Measurements from ENCODE around the gene PLCXD1.
"Not testable (repeated sequence)": the region's sequence is repeated elsewhere in the genome, so short reads cannot be mapped to it uniquely, and the experiment has no call there.

Gene PLCXD1

GRCh38 chrX:292900-293897, 12.0 kb downstream of the PLCXD1 start:
- no peak for DNase-seq

- no peak for DNase-seq
Observed at GRCh38 chrX:295136-295535, 14.0 kb downstream of the PLCXD1 start.

GRCh38 chrX:298993-299392, 17.8 kb downstream of the PLCXD1 start:
- no peak for DNase-seq

- no peak for DNase-seq
Observed at GRCh38 chrX:300334-300733, 19.2 kb downstream of the PLCXD1 start.

- DNase-seq = no peak
Observed at GRCh38 chrX:302975-303374, 21.8 kb downstream of the PLCXD1 start.

- not testable (repeated sequence) for DNase-seq
Observed at GRCh38 chrX:305781-306613, 24.8 kb downstream of the PLCXD1 start.

GRCh38 chrX:306614-307251, 25.6 kb downstream of the PLCXD1 start:
- DNase-seq = not testable (repeated sequence)

- DNase-seq = no peak
Observed at GRCh38 chrX:307261-308111, 26.3 kb downstream of the PLCXD1 start.

GRCh38 chrX:308821-309520, 27.8 kb downstream of the PLCXD1 start:
- no peak for DNase-seq

GRCh38 chrX:310621-311155, 29.5 kb downstream of the PLCXD1 start:
- DNase-seq = no peak

- DNase-seq = no peak
Observed at GRCh38 chrX:311156-312129, 30.3 kb downstream of the PLCXD1 start.

- DNase-seq = no peak
Observed at GRCh38 chrX:312621-313331, 31.6 kb downstream of the PLCXD1 start.

GRCh38 chrX:313546-313945, 32.4 kb downstream of the PLCXD1 start:
- no peak for DNase-seq

GRCh38 chrX:314049-314448, 32.9 kb downstream of the PLCXD1 start:
- no peak for DNase-seq

- no peak for DNase-seq
Observed at GRCh38 chrX:314781-315595, 33.8 kb downstream of the PLCXD1 start.

GRCh38 chrX:316351-317325, 35.5 kb downstream of the PLCXD1 start:
- DNase-seq = no peak

GRCh38 chrX:317424-318067, 36.4 kb downstream of the PLCXD1 start:
- no peak for DNase-seq
